HepG2 (cell line): ENCODE data around the gene MICB. TPM values are rescaled to one million over a fixed set of nuclear protein-coding genes. Genes with fewer than 3 reads are reported as not detected.

ENCODE experiments used
- HMGXB4 ChIP-seq, 2 experiments: sonication (generic) in 1 of 2; formaldehyde crosslinking in 1 of 2; IDR thresholded peaks; 2 replicates each; pipeline versions ENCODE4 v1.4.0 to v1.6.1; 2018 to 2020; ENCODE audit warnings: missing genetic modification reagents in 2 of 2, borderline replicate concordance in 1 of 2, low read depth in 1 of 2, mild to moderate bottlenecking in 1 of 2, missing biosample characterization in 1 of 2
- HNF4G ChIP-seq, 2 experiments: sonication (generic) in 1 of 2; formaldehyde crosslinking in 1 of 2; IDR thresholded peaks; 2 replicates each; pipeline versions ENCODE4 v1.4.0 to v1.6.1; 2011 to 2020; ENCODE audit warnings: borderline replicate concordance in 2 of 2, low read depth in 2 of 2, mild to moderate bottlenecking in 2 of 2, low read length in 1 of 2, missing genetic modification reagents in 1 of 2, moderate library complexity in 1 of 2
- LRRFIP1 ChIP-seq: sonication (generic); formaldehyde crosslinking; conservative IDR thresholded peaks from 2 replicates; pipeline ENCODE4 v1.4.0; 2020; ENCODE audit warnings: missing genetic modification reagents
- MAFG ChIP-seq: sonication (generic); formaldehyde crosslinking; IDR thresholded peaks from 2 replicates; pipeline ENCODE4 v1.5.1; 2020; ENCODE audit warnings: mild to moderate bottlenecking, missing genetic modification reagents
- NFKBIZ ChIP-seq: IDR thresholded peaks from 2 replicates; pipeline ENCODE4 v1.6.1; 2018; ENCODE audit warnings: missing genetic modification reagents, missing compliant biosample characterization
- PAWR ChIP-seq: sonication (generic); formaldehyde crosslinking; IDR thresholded peaks from 2 replicates; pipeline ENCODE4 v1.4.0; 2020; ENCODE audit warnings: missing genetic modification reagents, mild to moderate bottlenecking, borderline replicate concordance
- PHB2 ChIP-seq: fragments of 450-650 bp; IDR thresholded peaks from 2 replicates; pipeline ENCODE4 v1.6.1; 2018; ENCODE audit not compliant: partially characterized antibody
- RBFOX2 ChIP-seq: fragments of 200-400 bp; formaldehyde crosslinking; IDR thresholded peaks from 2 replicates; pipeline ENCODE4 v1.6.1; 2017; ENCODE audit warnings: low read depth, mild to moderate bottlenecking, low read length
- SCMH1 ChIP-seq: sonication (generic); formaldehyde crosslinking; IDR thresholded peaks from 2 replicates; pipeline ENCODE4 v1.9.0; 2021; ENCODE audit warnings: missing genetic modification reagents, mild to moderate bottlenecking, borderline replicate concordance
- ZNF124 ChIP-seq: sonication (generic); formaldehyde crosslinking; IDR thresholded peaks from 2 replicates; pipeline ENCODE4 v1.4.0; 2020; ENCODE audit warnings: missing genetic modification reagents
- ZNF230 ChIP-seq: sonication (generic); formaldehyde crosslinking; IDR thresholded peaks from 2 replicates; pipeline ENCODE4 v1.4.0; 2020; ENCODE audit warnings: mild to moderate bottlenecking, missing genetic modification reagents
- ZNF326 ChIP-seq: sonication (generic); formaldehyde crosslinking; IDR thresholded peaks from 2 replicates; pipeline ENCODE4 v1.4.0; 2020; ENCODE audit warnings: missing genetic modification reagents, borderline replicate concordance
- ZNF503 ChIP-seq: sonication (generic); formaldehyde crosslinking; IDR thresholded peaks from 2 replicates; pipeline ENCODE4 v1.4.0; 2020; ENCODE audit warnings: missing genetic modification reagents
- ZNF607 ChIP-seq: sonication (generic); formaldehyde crosslinking; IDR thresholded peaks from 2 replicates; pipeline ENCODE4 v1.5.1; 2020; ENCODE audit warnings: missing genetic modification reagents, mild to moderate bottlenecking, borderline replicate concordance
- ZNF761 ChIP-seq: sonication (generic); formaldehyde crosslinking; conservative IDR thresholded peaks from 2 replicates; pipeline ENCODE4 v1.4.0; 2020; ENCODE audit warnings: mild to moderate bottlenecking, missing genetic modification reagents
- ZNF775 ChIP-seq: sonication (generic); formaldehyde crosslinking; IDR thresholded peaks from 2 replicates; pipeline ENCODE4 v1.4.0; 2020; ENCODE audit warnings: missing genetic modification reagents, mild to moderate bottlenecking, moderate library complexity, borderline replicate concordance
- ZSCAN20 ChIP-seq: sonication (generic); formaldehyde crosslinking; IDR thresholded peaks from 2 replicates; pipeline ENCODE4 v1.4.0; 2020; ENCODE audit warnings: missing genetic modification reagents, mild to moderate bottlenecking, borderline replicate concordance
- polyA plus RNA-seq, 8 experiments: library from polyadenylated mRNA; depleted of rRNA in 3 of 8; stranded (reverse) in 7 of 8; unstranded in 1 of 8; fragments of >200 nt; fragmentation: Illumina TruSeq in 4 of 8; extraction: Trizol in 4 of 8; gene quantifications; 2 replicates each; pipeline versions ENCODE4 v1.2.1 to v1.2.3, GENCODE V29; 2011 to 2016; ENCODE audit warnings: low read depth in 4 of 8, missing spikeins in 1 of 8, mixed read lengths in 1 of 8; ENCODE audit not compliant: insufficient read depth in 1 of 8
- total RNA-seq, 5 experiments: library from RNA; depleted of rRNA; stranded (reverse); fragments of >200 nt; fragmentation: Illumina TruSeq; extraction: Trizol; gene quantifications; 2 replicates each; pipeline ENCODE4 v1.2.3, GENCODE V29; 2016; ENCODE audit warnings: low read depth in 1 of 5
- TF ChIP-seq, protein P1 (sequence below): fragments of 450-650 bp; IDR thresholded peaks from 2 replicates; pipeline ENCODE4 v1.6.1; 2017; ENCODE audit warnings: mild to moderate bottlenecking

The MICB gene
- total and polyA plus RNA-seq, 2 of the 13 experiments (the other 11 are each of a cell fraction or from before 2014, with no cell fraction given), result 12.5 to 12.8 TPM

DNA sequence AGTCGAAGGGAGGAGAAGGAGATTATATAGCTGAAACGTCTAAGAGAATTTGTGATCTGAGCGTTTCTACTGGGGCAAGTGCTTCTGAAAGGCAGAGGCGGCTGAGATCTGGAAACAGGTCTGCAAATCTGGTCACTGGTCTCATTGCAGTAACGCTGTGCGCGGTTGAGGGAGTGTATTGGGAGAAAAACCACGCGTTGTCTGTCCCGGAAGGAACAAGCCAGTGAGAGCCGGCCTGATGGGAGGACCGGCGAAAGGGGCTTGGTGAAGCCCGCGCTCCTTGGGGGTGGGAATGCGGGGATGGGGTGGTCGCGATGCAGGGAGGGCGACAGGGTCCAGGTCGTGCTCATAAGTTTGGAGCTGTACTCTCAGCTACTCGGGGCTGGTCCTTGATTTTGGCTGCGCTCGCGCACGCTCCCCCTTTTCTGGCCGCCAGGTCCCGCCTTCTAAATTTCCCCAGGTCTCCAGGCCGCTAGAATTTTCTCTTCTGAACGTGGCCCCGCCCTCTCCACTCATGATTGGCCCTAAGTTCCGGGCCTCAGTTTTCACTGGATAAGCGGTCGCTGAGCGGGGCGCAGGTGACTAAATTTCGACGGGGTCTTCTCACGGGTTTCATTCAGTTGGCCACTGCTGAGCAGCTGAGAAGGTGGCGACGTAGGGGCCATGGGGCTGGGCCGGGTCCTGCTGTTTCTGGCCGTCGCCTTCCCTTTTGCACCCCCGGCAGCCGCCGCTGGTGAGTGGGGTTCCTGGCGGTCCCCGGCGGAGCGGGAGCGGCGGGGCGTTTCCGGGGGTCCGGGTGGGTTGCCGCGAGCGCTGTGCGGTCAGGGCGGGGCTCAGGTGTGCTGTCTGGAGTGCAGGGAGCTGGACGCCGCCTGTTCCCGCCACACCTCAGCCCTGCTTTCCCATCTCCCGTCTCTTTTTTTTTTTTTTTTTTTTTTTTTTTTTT is at the start of gene MICB (continued):
- TF ChIP-seq ZNF775, result no peak
- TF ChIP-seq, protein P1, sequence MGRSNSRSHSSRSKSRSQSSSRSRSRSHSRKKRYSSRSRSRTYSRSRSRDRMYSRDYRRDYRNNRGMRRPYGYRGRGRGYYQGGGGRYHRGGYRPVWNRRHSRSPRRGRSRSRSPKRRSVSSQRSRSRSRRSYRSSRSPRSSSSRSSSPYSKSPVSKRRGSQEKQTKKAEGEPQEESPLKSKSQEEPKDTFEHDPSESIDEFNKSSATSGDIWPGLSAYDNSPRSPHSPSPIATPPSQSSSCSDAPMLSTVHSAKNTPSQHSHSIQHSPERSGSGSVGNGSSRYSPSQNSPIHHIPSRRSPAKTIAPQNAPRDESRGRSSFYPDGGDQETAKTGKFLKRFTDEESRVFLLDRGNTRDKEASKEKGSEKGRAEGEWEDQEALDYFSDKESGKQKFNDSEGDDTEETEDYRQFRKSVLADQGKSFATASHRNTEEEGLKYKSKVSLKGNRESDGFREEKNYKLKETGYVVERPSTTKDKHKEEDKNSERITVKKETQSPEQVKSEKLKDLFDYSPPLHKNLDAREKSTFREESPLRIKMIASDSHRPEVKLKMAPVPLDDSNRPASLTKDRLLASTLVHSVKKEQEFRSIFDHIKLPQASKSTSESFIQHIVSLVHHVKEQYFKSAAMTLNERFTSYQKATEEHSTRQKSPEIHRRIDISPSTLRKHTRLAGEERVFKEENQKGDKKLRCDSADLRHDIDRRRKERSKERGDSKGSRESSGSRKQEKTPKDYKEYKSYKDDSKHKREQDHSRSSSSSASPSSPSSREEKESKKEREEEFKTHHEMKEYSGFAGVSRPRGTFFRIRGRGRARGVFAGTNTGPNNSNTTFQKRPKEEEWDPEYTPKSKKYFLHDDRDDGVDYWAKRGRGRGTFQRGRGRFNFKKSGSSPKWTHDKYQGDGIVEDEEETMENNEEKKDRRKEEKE, result no peak
- TF ChIP-seq LRRFIP1 (CRISPR knock-in tag), result no peak
- TF ChIP-seq SCMH1 (CRISPR knock-in tag), result no peak
- no peak for TF ChIP-seq MAFG (CRISPR knock-in tag)
- TF ChIP-seq ZNF503, result peak; percentile 32; the same call in 1 of the 2 replicates
- peak; percentile 58; the same call in 1 of the 2 replicates for TF ChIP-seq RBFOX2
- no peak for TF ChIP-seq ZNF326 (CRISPR knock-in tag)
- TF ChIP-seq ZNF230 (CRISPR knock-in tag), result no peak
- TF ChIP-seq ZNF761 (CRISPR knock-in tag), result no peak
- TF ChIP-seq PHB2, result no peak
- TF ChIP-seq PAWR (CRISPR knock-in tag), result no peak
- no peak for TF ChIP-seq HNF4G (IDR thresholded peaks at IDR 0.05; ENCODE audit: borderline replicate concordance, low read depth, low read length)
- no peak for TF ChIP-seq HNF4G (CRISPR knock-in tag; IDR thresholded peaks at IDR 0.05; ENCODE audit: borderline replicate concordance, low read depth)
- no peak; the same call in 1 of the 2 replicates for TF ChIP-seq ZNF607 (CRISPR knock-in tag)
- no peak for TF ChIP-seq NFKBIZ (CRISPR knock-in tag)
- TF ChIP-seq ZNF124, result no peak
- no peak for TF ChIP-seq ZSCAN20 (CRISPR knock-in tag)
- peak in 1 of 2 experiments; percentile 72; a peak in 2 of 4 replicates for TF ChIP-seq HMGXB4 (CRISPR knock-in tag; IDR thresholded peaks at IDR 0.05; ENCODE audit: borderline replicate concordance in 1 of 2, low read depth in 1 of 2)
